Loucy (cell line): ENCODE results near the gene NBL1.
"Not testable (repeated sequence)": the region's sequence is repeated elsewhere in the genome, so short reads cannot be mapped to it uniquely, and the experiment has no call there.

ENCODE experiments used
- H2AFZ ChIP-seq: fragments of 200-600 bp; sonication (generic); 2 replicates; pipeline ENCODE4 v1.6.0; 2016; ENCODE audit warnings: antibody characterized with exemption, mild to moderate bottlenecking, low read length, moderate library complexity
- H3F3A ChIP-seq: fragments of 200-600 bp; 2 replicates; pipeline ENCODE4 v1.6.0; 2016; ENCODE audit warnings: antibody characterized with exemption, low read depth, mild to moderate bottlenecking
- H3K27me3 ChIP-seq: fragments of 200-600 bp; sonication (generic); 2 replicates; pipeline ENCODE4 v1.6.1; 2014; ENCODE audit warnings: low read length, mild to moderate bottlenecking; ENCODE audit not compliant: insufficient read depth, poor library complexity, severe bottlenecking
- H3K36me3 ChIP-seq: fragments of 200-600 bp; sonication (generic); 2 replicates; pipeline ENCODE4 v1.6.1; 2016; ENCODE audit warnings: low read length; ENCODE audit not compliant: insufficient read depth
- H3K4me1 ChIP-seq: fragments of 200-600 bp; sonication (generic); 2 replicates; pipeline ENCODE4 v1.5.1; 2014; ENCODE audit warnings: low read length, mild to moderate bottlenecking; ENCODE audit not compliant: insufficient read depth, poor library complexity, severe bottlenecking
- H3K4me2 ChIP-seq: fragments of 200-600 bp; sonication (generic); 2 replicates; pipeline ENCODE4 v1.6.0; 2014; ENCODE audit warnings: antibody characterized with exemption, low read length, low read depth, mild to moderate bottlenecking; ENCODE audit not compliant: poor library complexity, severe bottlenecking
- H3K4me3 ChIP-seq: fragments of 200-600 bp; sonication (generic); 2 replicates; pipeline ENCODE4 v1.5.1; 2014; ENCODE audit warnings: low read length, mild to moderate bottlenecking, mixed read lengths; ENCODE audit not compliant: poor library complexity, severe bottlenecking
- H3K79me2 ChIP-seq: fragments of 200-600 bp; sonication (generic); 2 replicates; pipeline ENCODE4 v1.6.1; 2014; ENCODE audit warnings: low read length; ENCODE audit not compliant: insufficient read depth
- H3K9ac ChIP-seq: fragments of 200-600 bp; sonication (generic); 2 replicates; pipeline ENCODE4 v1.6.0; 2014; ENCODE audit warnings: mild to moderate bottlenecking, low read depth, low read length, moderate library complexity; ENCODE audit not compliant: poor library complexity, severe bottlenecking
- H3K9me2 ChIP-seq: fragments of 200-600 bp; sonication (generic); replicated peaks from 2 replicates; pipeline ENCODE4 v1.6.1; 2016; ENCODE audit warnings: low read depth, low read length, mixed read lengths
- H3K9me3 ChIP-seq: fragments of 200-600 bp; sonication (generic); 2 replicates; pipeline ENCODE4 v1.6.1; 2014; ENCODE audit warnings: mild to moderate bottlenecking, antibody characterized with exemption, low read length, low read depth; ENCODE audit not compliant: insufficient read depth
- H4K20me1 ChIP-seq: fragments of 200-600 bp; sonication (generic); 2 replicates; pipeline ENCODE4 v1.6.0; 2014; ENCODE audit warnings: antibody characterized with exemption, low read length, mild to moderate bottlenecking; ENCODE audit not compliant: insufficient read depth, poor library complexity, severe bottlenecking
- EZH2phosphoT487 ChIP-seq: fragments of 200-600 bp; IDR thresholded peaks from 2 replicates; pipeline ENCODE4 v1.6.1; 2018; ENCODE audit warnings: antibody characterized with exemption, mild to moderate bottlenecking, moderate library complexity, borderline replicate concordance
- TF ChIP-seq, protein P1 (sequence below): fragments of 200-600 bp; sonication (generic); conservative IDR thresholded peaks from 2 replicates; pipeline ENCODE4 v1.5.1; 2014; ENCODE audit warnings: mild to moderate bottlenecking, antibody characterized with exemption, low read length

Gene NBL1

DNA sequence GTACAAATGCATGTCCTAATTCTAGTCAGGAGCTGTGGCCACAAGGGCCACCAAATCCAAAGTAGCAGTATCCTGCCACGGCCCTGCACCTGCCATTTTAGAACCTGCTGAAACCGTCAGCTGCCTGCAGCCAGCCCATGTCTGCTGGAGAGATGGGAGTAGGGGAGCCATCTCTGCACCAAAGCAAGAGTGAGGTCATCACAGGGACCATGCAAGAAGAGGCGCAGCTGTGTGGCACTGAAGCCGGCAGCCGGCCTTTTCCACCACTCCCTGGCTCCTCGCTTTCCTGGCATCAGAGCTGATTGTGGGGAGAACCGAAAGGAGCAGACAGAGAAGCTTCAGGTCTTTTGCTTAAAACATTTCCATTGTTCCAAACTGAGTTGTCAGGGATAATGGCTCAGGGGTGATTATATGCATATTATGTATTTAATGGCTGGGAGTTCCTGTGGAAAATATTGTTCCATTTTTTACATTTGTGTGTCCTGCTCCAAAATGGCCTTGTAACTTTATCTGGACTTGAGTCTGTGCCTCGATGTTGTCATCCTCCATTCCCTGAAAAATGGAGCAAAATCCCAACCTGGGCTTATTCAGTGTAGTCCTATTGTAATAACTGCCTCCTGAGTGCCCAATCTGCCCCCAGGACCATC, 18.7 kb upstream of the NBL1 start:
- Histone ChIP-seq H3K4me2 (no peak overlapping the region), H3K27me3 (no peaks in the 10 kb centered on the region), H3K36me3 (peaks cover 24% of the 10 kb centered on the region; the same call in 1 of the 2 replicates), H3K9me2 (no peaks in the 10 kb centered on the region), H3K4me1 (no peaks in the 10 kb centered on the region), H3K9me3 (no peaks in the 10 kb centered on the region), H3K79me2 (no peaks in the 10 kb centered on the region), H2AFZ (no peak overlapping the region), H3F3A (no peaks in the 10 kb centered on the region), H3K4me3 (no peak overlapping the region), H3K9ac (no peak overlapping the region), H4K20me1 (no peaks in the 10 kb centered on the region)
- TF ChIP-seq, protein P1, sequence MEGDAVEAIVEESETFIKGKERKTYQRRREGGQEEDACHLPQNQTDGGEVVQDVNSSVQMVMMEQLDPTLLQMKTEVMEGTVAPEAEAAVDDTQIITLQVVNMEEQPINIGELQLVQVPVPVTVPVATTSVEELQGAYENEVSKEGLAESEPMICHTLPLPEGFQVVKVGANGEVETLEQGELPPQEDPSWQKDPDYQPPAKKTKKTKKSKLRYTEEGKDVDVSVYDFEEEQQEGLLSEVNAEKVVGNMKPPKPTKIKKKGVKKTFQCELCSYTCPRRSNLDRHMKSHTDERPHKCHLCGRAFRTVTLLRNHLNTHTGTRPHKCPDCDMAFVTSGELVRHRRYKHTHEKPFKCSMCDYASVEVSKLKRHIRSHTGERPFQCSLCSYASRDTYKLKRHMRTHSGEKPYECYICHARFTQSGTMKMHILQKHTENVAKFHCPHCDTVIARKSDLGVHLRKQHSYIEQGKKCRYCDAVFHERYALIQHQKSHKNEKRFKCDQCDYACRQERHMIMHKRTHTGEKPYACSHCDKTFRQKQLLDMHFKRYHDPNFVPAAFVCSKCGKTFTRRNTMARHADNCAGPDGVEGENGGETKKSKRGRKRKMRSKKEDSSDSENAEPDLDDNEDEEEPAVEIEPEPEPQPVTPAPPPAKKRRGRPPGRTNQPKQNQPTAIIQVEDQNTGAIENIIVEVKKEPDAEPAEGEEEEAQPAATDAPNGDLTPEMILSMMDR = no peak

DNA sequence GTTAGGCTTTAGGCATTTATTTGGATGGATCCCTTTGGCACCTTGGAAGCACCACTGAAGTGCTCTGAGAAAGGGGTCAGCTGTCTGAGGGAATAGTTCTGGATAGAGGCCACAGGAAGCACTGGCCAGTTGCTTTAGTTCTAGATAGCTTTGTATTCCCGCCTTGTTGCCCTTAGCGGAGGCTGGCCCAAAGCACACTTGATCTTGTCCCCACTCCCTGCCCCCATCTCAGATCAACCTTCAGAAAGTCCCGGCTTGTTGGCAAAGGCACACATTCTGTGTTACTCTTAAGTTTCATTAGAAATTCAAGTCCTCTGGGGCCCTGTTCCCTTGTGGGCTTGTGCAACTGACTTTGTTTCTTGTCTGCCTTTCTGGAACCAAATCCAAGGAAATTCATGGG, 15.2 kb upstream of the NBL1 start:
- Histone ChIP-seq H3K36me3 (peaks cover 17% of the 10 kb centered on the region; the same call in 1 of the 2 replicates), H2AFZ (no peak overlapping the region), H3K27me3 (no peaks in the 10 kb centered on the region), H4K20me1 (no peaks in the 10 kb centered on the region), H3F3A (no peaks in the 10 kb centered on the region), H3K4me3 (no peak overlapping the region), H3K9me2 (no peaks in the 10 kb centered on the region), H3K79me2 (no peaks in the 10 kb centered on the region), H3K9me3 (no peaks in the 10 kb centered on the region), H3K4me1 (no peaks in the 10 kb centered on the region), H3K9ac (no peak overlapping the region), H3K4me2 (no peak overlapping the region)
- TF ChIP-seq EZH2phosphoT487 = no peak
- TF ChIP-seq, protein P1 = no peak

DNA sequence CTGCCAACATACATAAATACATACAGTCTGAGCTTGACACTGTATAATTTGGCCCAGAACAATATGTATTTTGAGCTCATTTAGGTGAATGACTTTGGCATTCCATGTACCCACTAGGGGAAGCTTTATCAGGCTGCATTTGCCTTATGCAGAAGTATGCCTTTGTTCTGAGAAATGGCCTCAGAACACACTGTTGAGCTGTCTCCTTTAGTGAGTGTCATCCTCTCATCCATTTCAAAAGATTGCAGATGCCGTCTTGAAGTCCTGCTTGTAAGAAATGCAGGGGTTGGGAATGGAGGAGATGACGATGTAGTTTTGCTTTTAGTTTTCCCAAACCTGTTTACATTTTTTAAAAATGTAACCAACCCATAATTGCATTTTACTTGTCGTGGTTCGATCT, 14.8 kb upstream of the NBL1 start:
- Histone ChIP-seq H3F3A (no peaks in the 10 kb centered on the region), H3K9ac (no peak overlapping the region)

DNA sequence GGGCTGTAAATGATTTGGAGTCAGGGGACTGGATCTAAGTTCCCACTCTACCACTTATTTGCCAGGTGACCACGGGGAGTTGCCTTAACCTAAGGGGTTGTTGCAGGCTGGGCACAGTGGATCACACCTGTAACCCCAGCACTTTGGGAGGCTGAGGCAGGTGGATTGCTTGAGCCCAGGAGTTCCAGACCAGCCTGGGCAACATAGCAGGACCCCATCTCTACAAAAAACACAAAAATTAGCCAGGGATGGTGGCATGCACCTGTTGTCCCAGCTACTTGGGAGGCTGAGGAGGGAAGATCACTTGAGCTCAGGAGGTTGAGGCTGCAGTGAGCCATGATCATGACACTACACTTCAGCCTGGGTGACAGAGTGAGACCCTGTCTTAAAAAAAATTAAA, 13.9 kb upstream of the NBL1 start:
- H4K20me1 ChIP-seq, H3K9me2 ChIP-seq, H3K4me1 ChIP-seq, H3K4me3 ChIP-seq, H3K9me3 ChIP-seq, H3F3A ChIP-seq, H2AFZ ChIP-seq, H3K79me2 ChIP-seq, H3K9ac ChIP-seq, H3K4me2 ChIP-seq, H3K27me3 ChIP-seq: not testable (repeated sequence)
- peaks cover 16% of the 10 kb centered on the region; the same call in 1 of the 2 replicates for H3K36me3 ChIP-seq

More for the DNA sequence above, 14.8 kb upstream of the NBL1 start:
- Histone ChIP-seq H3K9me2 (no peaks in the 10 kb centered on the region), H3K36me3 (peaks cover 16% of the 10 kb centered on the region; the same call in 1 of the 2 replicates), H3K9me3 (no peaks in the 10 kb centered on the region), H3K4me3 (no peak overlapping the region), H3K4me2 (no peak overlapping the region), H3K79me2 (no peaks in the 10 kb centered on the region), H4K20me1 (no peaks in the 10 kb centered on the region), H3K4me1 (no peaks in the 10 kb centered on the region), H3K27me3 (no peaks in the 10 kb centered on the region), H2AFZ (no peak overlapping the region)
- TF ChIP-seq, protein P1 = no peak
- TF ChIP-seq EZH2phosphoT487 = no peak
